ENCODE data around the gene THAP8. TPM values are rescaled to one million over a fixed set of nuclear protein-coding genes. Genes with fewer than 3 reads are reported as not detected.

THAP8 gene
- total and polyA plus RNA-seq, 4 donors, result 1.8 to 4.1 (median 3.3) TPM

DNA sequence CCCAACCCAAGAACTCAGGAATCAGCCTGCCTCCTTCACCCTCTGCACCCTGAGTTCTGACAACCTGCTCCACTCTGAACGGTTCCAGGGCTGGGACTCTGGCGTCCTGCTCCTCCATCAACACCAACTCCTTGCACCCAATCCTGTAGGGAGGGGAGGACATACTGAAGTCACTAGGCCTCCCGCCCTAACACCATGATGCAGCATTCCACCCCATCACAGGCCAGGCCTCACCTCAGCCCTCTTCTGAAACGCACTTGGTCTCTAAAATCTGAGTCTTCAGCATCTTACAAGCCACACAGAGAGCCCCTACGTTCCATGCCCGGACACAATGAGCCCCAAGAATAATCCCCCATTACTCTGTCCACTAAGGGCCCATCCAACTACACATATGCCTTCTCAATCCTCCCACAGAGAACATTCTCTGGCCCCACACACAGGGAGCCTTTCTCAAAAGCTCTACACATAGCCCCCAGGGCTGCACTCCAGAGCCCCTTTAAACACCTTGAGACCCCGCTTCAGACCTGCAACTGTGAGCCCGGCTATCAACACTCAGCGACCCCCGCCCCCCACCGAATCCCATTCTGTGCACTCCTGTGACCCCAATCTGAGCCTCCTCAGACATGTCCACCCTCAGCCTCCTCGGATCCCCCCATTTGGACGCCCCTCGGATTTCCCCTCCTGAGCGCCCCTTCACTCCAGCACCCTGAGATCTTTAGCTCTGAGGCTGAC, 40.6 kb downstream of the THAP8 start:
- Histone ChIP-seq H3K36me3 (ENCODE audit: control insufficient read depth in 1 of 2, insufficient read depth in 2 of 2, low read length in 1 of 2) (no peaks in the 10 kb centered on the region), H3K27me3 (ENCODE audit: control insufficient read depth in 1 of 2, insufficient read depth in 2 of 2, low read length in 1 of 2) (no peaks in the 10 kb centered on the region), H3K9me3 (ENCODE audit: control insufficient read depth, low read length) (no peaks in the 10 kb centered on the region), H3K4me1 (ENCODE audit: control insufficient read depth in 1 of 2, insufficient read depth in 2 of 2, low read length in 2 of 2) (no peaks in the 10 kb centered on the region), H3K27ac (ENCODE audit: low read depth in 1 of 2, low read length in 2 of 2) (peak overlapping the region in 1 of 2 donors; percentile 22), H3K4me3 (ENCODE audit: low read length in 2 of 2) (peak overlapping the region; percentile 67 to 73)
- intact Hi-C loops (cut with DNase I), result loop anchor here in 1 of 2 donors (5.0 kb wide), 1 partner anchor 39 kb away; the partner anchor contains the start of genes THAP8 and WDR62
- DNase-seq, result no peak
- WGBS, 2 donors, result 26 to 28% methylated on average over 15 of the region's 15 CpGs
- ATAC-seq (ENCODE audit: low FRiP score), result no peak

DNA sequence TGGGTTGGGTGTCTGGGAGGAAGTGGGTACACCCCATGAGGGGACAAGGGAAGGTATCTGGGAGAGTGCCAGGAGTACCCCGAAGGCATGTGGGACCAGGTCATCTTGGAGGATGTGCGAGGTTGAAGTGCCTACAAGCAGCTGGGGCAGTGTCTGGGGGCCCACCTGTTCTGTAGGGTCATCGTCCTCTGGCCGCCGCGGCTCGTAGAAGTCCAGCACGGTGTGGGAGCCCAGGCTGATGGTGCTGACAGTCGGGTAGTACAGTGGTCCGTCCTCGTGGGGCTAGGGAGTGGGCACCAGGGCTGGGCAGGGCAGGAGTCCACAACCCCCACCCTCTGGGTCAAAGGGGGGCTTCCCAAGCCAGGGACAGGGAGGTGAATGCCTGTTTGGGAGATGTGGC, 43.7 kb downstream of the THAP8 start:
- H3K36me3 ChIP-seq (ENCODE audit: control insufficient read depth in 1 of 2, insufficient read depth in 2 of 2, low read length in 1 of 2), result no peaks in the 10 kb centered on the region
- ATAC-seq (ENCODE audit: low FRiP score), result no peak
- H3K9me3 ChIP-seq (ENCODE audit: control insufficient read depth, low read length), result no peaks in the 10 kb centered on the region
- no peak for DNase-seq
- WGBS, 2 donors, result 95 to 96% methylated on average over 11 of the region's 11 CpGs
- H3K4me1 ChIP-seq (ENCODE audit: control insufficient read depth in 1 of 2, insufficient read depth in 2 of 2, low read length in 2 of 2), result no peaks in the 10 kb centered on the region
- no peaks in the 10 kb centered on the region for H3K27me3 ChIP-seq (ENCODE audit: control insufficient read depth in 1 of 2, insufficient read depth in 2 of 2, low read length in 1 of 2)
- H3K4me3 ChIP-seq (ENCODE audit: low read length in 2 of 2), result no peak overlapping the region
- no peak overlapping the region for H3K27ac ChIP-seq (ENCODE audit: low read depth in 1 of 2, low read length in 2 of 2)
- intact Hi-C loops (cut with DNase I), result loop anchor here in 1 of 2 donors (5.0 kb wide), 1 partner anchor 42 kb away; the partner anchor contains the start of genes THAP8 and WDR62

DNA sequence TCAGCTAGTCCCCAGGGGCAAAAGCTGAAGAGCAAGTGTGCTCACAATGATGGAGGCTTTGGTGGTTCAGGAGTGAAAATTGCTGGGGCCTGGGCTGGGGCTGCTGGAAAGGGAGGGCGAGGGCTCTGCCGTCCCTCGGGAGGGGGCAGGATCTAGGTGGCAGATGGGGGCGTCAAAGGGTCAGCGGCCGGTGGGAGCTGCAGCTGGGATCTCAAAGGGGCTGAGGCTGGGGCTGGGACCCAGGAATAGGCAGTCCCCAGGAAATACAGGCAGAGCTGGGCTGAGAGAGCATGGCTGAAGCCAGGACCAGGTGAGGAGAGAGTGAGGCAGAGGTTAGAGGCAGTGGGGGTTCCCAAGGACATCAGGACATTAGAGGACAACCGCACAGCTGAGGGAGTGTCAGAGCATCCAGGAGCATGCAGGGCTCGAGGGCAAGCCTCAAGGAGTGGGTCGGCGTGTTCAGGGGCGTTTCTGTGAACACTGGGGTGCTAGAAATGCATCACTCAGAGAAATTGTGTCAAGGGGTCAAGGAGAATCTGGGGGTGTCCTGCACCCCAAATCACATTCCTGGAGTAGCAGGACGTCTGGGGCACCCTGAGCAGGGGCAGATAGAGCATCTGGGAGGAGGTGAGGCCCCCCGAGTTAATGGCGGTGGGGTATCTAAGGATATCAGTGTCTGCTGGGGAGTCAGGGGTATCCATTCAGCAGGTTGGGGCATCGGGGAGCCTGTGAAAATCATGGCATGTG, 44.3 kb downstream of the THAP8 start:
- H3K36me3 ChIP-seq (ENCODE audit: control insufficient read depth in 1 of 2, insufficient read depth in 2 of 2, low read length in 1 of 2), result no peaks in the 10 kb centered on the region
- peak overlapping the region in 1 of 2 donors; percentile 7 for H3K27ac ChIP-seq (ENCODE audit: low read depth in 1 of 2, low read length in 2 of 2)
- ATAC-seq (ENCODE audit: low FRiP score) (no peak), DNase-seq (no peak)
- no peak overlapping the region for H3K4me3 ChIP-seq (ENCODE audit: low read length in 2 of 2)
- intact Hi-C loops (cut with DNase I), result loop anchor here in 1 of 2 donors (5.0 kb wide), 1 partner anchor 42 kb away; the partner anchor contains the start of genes THAP8 and WDR62
- H3K4me1 ChIP-seq (ENCODE audit: control insufficient read depth in 1 of 2, insufficient read depth in 2 of 2, low read length in 2 of 2), result no peaks in the 10 kb centered on the region
- WGBS, 2 donors, result 48 to 53% methylated on average over 15 of the region's 15 CpGs
- no peaks in the 10 kb centered on the region for H3K9me3 ChIP-seq (ENCODE audit: control insufficient read depth, low read length)
- H3K27me3 ChIP-seq (ENCODE audit: control insufficient read depth in 1 of 2, insufficient read depth in 2 of 2, low read length in 1 of 2), result no peaks in the 10 kb centered on the region

DNA sequence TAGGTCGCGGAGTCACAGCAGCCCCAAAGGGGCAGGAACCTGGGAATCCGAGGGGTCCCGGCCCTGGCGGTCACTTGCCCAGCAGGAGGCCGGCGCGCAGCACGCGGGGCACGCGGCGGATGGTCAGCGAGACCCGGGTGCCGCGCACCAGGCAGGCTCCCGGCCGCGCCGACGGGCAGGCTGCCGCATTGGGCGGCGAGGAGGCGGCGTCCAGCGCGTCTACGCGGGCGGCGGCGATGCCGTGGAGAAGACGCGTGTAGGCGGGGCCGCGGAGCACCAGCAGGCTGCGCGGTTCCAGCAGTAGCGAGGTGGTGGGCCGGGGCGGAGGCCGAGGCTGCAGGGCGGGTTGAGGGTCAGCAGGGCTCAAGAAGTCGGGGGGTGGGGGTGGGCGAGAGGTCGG, 44.9 kb downstream of the THAP8 start:
- intact Hi-C loops (cut with DNase I), result no loop called here
- ATAC-seq (ENCODE audit: low FRiP score), result peak; percentile 75
- Histone ChIP-seq H3K4me1 (ENCODE audit: control insufficient read depth in 1 of 2, insufficient read depth in 2 of 2, low read length in 2 of 2) (no peaks in the 10 kb centered on the region), H3K4me3 (ENCODE audit: low read length in 2 of 2) (no peak overlapping the region), H3K36me3 (ENCODE audit: control insufficient read depth in 1 of 2, insufficient read depth in 2 of 2, low read length in 1 of 2) (no peaks in the 10 kb centered on the region), H3K27ac (ENCODE audit: low read depth in 1 of 2, low read length in 2 of 2) (no peak overlapping the region), H3K9me3 (ENCODE audit: control insufficient read depth, low read length) (no peaks in the 10 kb centered on the region), H3K27me3 (ENCODE audit: control insufficient read depth in 1 of 2, insufficient read depth in 2 of 2, low read length in 1 of 2) (no peaks in the 10 kb centered on the region)
- DNase-seq, result peak; percentile 80 to 91
- WGBS, 2 donors, result 1 to 2% methylated on average over 37 to 50 of the region's 50 CpGs

DNA sequence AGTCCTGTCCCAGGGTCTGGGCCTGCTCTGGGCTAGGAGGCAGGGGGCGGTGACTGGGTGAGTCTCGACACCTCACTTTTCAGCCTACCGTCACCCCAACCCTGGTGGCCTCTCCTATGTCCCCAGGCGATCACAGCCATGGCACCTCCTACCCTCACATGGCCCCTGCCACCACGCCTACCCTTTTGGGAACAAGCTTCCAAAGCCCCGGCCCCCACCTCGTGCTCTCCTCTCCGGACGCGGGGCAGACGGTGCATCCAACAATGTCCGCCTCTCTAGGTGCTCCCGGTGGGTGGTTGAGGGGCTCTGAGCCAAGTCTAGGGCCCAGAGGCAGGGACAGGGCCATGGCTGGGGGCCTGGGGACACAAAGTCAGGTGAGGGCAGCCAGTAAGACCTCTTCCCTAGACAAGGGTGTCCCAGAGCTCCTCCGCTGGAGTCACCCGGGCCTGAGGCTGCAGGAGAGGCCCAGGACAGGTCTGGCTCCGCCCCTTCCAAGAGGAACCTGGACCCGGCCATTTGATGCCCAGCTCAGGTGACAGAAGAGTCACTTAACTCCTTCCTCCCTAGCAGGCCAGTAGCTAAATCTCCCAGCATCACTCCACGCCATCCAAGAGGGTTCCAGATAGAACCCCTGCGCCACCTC, 45.6 kb downstream of the THAP8 start, which contains the start of gene SYNE4:
TSS of gene SYNE4 (minus strand) at position 478 of the 643 bp plus-strand sequence. CDS start at position 346, 132 bp downstream.
- DNase-seq (no peak), ATAC-seq (ENCODE audit: low FRiP score) (no peak)
- H3K4me1 ChIP-seq (ENCODE audit: control insufficient read depth in 1 of 2, insufficient read depth in 2 of 2, low read length in 2 of 2), result no peaks in the 10 kb centered on the region
- H3K9me3 ChIP-seq (ENCODE audit: control insufficient read depth, low read length), result no peaks in the 10 kb centered on the region
- H3K36me3 ChIP-seq (ENCODE audit: control insufficient read depth in 1 of 2, insufficient read depth in 2 of 2, low read length in 1 of 2), result no peaks in the 10 kb centered on the region
- no peak within 1 kb of the TSS for H3K4me3 ChIP-seq (ENCODE audit: low read length in 2 of 2)
- 49 to 53% methylated on average over 19 of the region's 19 CpGs for WGBS, 2 donors
- intact Hi-C loops (cut with DNase I), result no loop called here
- H3K27ac ChIP-seq (ENCODE audit: low read depth in 1 of 2, low read length in 2 of 2), result peak within 1 kb of the TSS in 1 of 2 donors; percentile 7
- H3K27me3 ChIP-seq (ENCODE audit: control insufficient read depth in 1 of 2, insufficient read depth in 2 of 2, low read length in 1 of 2), result no peaks in the 10 kb centered on the region

DNA sequence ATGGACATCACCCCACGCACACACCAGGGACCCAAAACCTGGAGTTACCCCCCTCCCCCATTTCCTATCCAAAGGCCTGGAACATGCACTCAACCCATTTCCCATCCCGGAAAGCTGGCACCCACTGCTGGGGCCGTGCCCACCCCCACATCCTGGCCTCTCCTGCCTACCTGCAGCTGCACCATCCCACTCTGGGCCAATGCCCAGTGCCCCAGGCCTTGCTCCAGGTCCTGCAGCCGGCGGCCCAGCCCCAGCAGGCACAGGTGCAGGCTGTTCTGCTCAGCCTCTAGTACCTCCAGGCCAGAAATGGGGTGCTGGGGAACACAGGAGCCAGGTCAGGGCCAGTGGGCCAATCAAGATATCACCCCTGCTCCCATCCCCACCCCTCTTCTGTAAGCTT, 47.1 kb downstream of the THAP8 start:
- Histone ChIP-seq H3K4me3 (ENCODE audit: low read length in 2 of 2) (no peak overlapping the region), H3K27me3 (ENCODE audit: control insufficient read depth in 1 of 2, insufficient read depth in 2 of 2, low read length in 1 of 2) (no peaks in the 10 kb centered on the region), H3K9me3 (ENCODE audit: control insufficient read depth, low read length) (no peaks in the 10 kb centered on the region), H3K27ac (ENCODE audit: low read depth in 1 of 2, low read length in 2 of 2) (no peak overlapping the region), H3K4me1 (ENCODE audit: control insufficient read depth in 1 of 2, insufficient read depth in 2 of 2, low read length in 2 of 2) (no peaks in the 10 kb centered on the region), H3K36me3 (ENCODE audit: control insufficient read depth in 1 of 2, insufficient read depth in 2 of 2, low read length in 1 of 2) (no peaks in the 10 kb centered on the region)
- ATAC-seq (ENCODE audit: low FRiP score) (no peak), DNase-seq (no peak)
- 87 to 90% methylated on average over 5 of the region's 5 CpGs for WGBS, 2 donors
- intact Hi-C loops (cut with DNase I), result no loop called here

DNA sequence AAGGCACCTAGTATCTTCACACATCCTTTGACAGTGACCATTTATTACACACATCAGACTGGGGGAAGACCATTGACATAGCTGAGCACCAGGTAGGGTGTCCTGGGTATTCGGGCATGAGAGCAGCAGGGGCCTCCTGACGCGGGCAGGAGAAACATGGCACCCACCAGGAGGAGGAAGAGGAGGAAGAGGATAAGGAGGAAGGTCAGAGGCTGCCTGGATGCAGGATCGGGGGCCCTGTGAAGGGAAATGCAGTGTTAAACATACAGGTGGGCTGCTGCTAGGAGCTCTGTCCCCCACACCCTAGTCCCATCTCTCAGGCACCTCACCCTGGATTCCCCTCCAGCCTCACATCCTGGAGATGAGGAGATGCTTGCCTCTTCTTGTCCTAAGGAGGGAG, 50.8 kb downstream of the THAP8 start:
- 94 to 100% methylated on average over 4 of the region's 4 CpGs for WGBS, 2 donors
- intact Hi-C loops (cut with DNase I), result no loop called here
- DNase-seq, result no peak
- H3K4me3 ChIP-seq (ENCODE audit: low read length in 2 of 2), result no peak overlapping the region
- ATAC-seq (ENCODE audit: low FRiP score), result no peak
- peaks cover 0 to 4% of the 10 kb centered on the region in 2 donors for H3K36me3 ChIP-seq (ENCODE audit: control insufficient read depth in 1 of 2, insufficient read depth in 2 of 2, low read length in 1 of 2)
- no peaks in the 10 kb centered on the region for H3K27me3 ChIP-seq (ENCODE audit: control insufficient read depth in 1 of 2, insufficient read depth in 2 of 2, low read length in 1 of 2)
- H3K9me3 ChIP-seq (ENCODE audit: control insufficient read depth, low read length), result no peaks in the 10 kb centered on the region
- H3K27ac ChIP-seq (ENCODE audit: low read depth in 1 of 2, low read length in 2 of 2), result no peak overlapping the region
- no peaks in the 10 kb centered on the region for H3K4me1 ChIP-seq (ENCODE audit: control insufficient read depth in 1 of 2, insufficient read depth in 2 of 2, low read length in 2 of 2)

DNA sequence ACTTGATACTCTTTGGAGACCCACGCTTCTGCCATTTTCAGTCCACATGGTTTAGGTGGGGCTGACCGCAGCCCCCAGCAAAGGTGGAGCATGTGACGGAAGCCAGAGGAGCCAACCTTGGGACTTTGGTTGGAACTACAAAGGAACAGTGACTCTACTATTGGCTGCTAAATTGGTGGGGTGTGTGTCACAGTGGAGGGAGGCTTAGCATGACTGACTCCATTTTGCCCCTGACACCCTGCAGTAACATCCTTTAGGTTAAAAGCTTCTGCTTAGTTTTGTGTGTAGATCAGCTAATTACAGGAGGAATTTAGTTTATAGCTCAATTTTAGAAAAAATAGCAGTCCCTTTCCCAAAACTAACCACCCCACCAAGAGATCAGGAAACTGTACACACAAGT, 52.5 kb downstream of the THAP8 start:
- DNase-seq, result no peak
- H3K36me3 ChIP-seq (ENCODE audit: control insufficient read depth in 1 of 2, insufficient read depth in 2 of 2, low read length in 1 of 2), result peaks cover 0 to 4% of the 10 kb centered on the region in 2 donors
- no peaks in the 10 kb centered on the region for H3K4me1 ChIP-seq (ENCODE audit: control insufficient read depth in 1 of 2, insufficient read depth in 2 of 2, low read length in 2 of 2)
- no peaks in the 10 kb centered on the region for H3K9me3 ChIP-seq (ENCODE audit: control insufficient read depth, low read length)
- WGBS, 2 donors, result 93 to 99% methylated on average over 3 of the region's 3 CpGs
- H3K4me3 ChIP-seq (ENCODE audit: low read length in 2 of 2), result no peak overlapping the region
- intact Hi-C loops (cut with DNase I), result no loop called here
- no peak for ATAC-seq (ENCODE audit: low FRiP score)
- H3K27ac ChIP-seq (ENCODE audit: low read depth in 1 of 2, low read length in 2 of 2), result no peak overlapping the region
- no peaks in the 10 kb centered on the region for H3K27me3 ChIP-seq (ENCODE audit: control insufficient read depth in 1 of 2, insufficient read depth in 2 of 2, low read length in 1 of 2)

Data from aorta (tissue), 5 donors.